CD4-positive, alpha-beta T cell treated with Interleukin-2 at 100 ng/mL for 4 hours (primary cell): ENCODE results near the gene WIPI1.
"Not testable (repeated sequence)": the region's sequence is repeated elsewhere in the genome, so short reads cannot be mapped to it uniquely, and the experiment has no call there.

Experiments
- DNase-seq: peaks from one replicate; pipeline ENCODE4 v3.0.0-alpha.2; 2020; ENCODE audit warnings: low spot score

WIPI1 gene

DNA sequence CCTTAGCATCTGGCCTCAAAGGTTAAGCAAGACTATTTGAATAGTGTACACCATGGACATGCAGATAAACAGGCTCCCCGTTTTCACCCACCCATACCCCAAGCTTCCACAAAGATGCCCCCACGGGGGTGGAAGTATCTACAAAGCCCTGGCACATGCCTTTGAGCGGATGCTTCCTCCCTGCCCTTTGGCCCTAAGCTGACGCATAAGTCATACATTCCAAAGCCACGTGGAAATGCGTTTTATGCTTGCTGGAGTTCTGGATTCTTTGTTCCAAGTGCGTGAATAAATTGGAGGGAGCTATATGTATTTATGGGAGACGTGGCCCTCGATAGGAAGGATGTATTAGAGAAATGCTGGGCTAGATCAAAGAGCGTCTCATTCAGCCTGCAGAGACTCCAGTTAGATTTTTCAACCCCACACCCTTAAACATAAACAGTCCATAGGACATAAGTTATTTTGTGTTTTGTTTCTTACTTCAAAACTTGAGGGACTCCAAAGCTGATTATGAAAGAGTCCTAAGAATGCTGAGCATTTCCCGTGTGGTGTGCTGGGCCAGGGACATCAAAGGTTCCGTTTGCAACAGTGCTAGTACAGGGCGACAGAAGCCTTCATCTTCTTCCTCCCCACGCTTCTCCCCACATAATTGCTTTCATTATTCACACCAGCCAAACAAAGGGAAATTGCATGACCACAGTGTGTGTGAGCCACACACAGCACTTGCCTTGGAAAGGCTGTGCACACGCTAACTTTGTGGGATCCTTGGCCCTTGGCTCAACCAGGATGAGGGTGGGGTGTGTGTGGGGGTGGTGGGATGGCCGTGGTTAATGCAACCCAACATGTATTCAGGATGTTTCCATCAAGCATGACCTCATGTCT lies 73.6 kb downstream of the WIPI1 start:
- peak; percentile 27 for DNase-seq

DNA sequence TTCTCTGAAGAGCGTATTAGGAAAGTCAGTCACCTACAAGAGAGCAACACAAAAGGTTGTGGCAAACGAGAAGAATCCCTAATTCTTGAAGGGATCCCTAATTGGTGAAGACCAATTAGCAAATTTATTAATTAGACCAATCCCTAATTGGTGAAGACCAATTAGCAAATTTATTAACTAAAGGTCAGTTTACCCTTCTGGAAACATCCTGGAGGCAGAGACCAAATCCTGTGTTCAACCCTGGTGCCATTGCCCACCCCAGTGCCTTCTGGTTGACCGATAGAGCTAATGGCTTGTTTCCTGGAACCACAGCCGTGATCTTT lies 74.2 kb downstream of the WIPI1 start:
- no peak for DNase-seq

DNA sequence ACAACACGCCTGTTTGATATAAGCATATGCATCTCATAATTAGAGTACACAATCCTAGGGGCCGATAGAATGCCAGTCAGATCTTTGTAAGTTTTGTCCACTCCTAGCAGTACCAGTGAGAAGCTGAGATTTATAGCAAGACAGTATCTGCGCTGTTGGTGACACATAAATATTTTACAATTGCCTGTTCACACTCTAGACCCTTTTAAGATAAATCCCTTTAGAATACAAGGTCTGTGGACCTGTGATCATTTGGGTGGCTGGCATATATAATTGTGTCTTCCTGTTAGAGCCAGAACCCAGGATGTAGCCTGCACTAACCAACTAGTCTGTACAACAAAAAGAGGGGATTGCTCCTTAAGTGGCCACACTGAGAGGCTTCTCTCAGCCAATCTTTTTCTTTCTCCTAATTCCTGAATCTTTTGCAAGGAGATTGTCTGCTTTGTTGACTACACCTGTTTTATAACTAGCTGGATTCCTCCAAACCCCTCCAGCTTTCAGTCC lies 74.7 kb downstream of the WIPI1 start:
- no peak for DNase-seq

DNA sequence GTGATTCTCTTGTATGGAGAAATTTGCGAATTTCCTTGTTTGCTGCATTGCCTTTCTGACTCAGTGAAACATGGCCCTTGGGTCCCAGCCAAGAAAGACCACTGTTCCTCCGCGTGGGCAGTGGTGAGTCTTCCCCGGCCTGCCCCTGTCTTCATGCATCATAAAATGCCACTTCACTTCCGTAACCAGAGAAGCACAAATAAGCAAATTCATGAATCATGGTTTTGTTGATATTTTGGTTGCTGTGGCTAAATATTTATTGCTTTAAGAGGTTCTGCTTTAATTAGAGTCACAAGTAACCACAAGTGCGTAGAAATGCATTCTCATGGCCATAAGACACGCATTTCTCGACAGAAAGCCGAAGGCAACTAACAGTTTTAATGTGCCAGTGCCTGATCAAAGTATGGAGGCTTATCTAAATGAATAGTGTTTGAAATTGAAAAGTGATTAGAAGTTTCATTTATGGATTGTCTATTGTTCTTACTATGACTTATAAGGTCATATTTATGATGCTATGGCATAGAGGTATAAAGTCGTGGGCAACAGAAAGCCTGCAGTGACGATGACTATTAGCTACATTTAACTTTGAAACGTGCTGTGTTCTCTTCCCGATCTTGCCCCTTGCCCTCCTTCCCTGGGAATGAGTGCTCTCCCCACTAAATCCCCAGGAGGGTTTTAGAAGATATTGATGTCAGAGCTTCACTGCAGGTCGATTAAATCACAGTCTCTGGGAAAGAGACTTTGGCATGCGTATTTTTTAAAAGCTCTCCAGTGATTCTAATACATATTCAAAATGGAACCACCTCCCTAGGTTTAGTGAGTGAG lies 76.0 kb downstream of the WIPI1 start:
- DNase-seq, result no peak

DNA sequence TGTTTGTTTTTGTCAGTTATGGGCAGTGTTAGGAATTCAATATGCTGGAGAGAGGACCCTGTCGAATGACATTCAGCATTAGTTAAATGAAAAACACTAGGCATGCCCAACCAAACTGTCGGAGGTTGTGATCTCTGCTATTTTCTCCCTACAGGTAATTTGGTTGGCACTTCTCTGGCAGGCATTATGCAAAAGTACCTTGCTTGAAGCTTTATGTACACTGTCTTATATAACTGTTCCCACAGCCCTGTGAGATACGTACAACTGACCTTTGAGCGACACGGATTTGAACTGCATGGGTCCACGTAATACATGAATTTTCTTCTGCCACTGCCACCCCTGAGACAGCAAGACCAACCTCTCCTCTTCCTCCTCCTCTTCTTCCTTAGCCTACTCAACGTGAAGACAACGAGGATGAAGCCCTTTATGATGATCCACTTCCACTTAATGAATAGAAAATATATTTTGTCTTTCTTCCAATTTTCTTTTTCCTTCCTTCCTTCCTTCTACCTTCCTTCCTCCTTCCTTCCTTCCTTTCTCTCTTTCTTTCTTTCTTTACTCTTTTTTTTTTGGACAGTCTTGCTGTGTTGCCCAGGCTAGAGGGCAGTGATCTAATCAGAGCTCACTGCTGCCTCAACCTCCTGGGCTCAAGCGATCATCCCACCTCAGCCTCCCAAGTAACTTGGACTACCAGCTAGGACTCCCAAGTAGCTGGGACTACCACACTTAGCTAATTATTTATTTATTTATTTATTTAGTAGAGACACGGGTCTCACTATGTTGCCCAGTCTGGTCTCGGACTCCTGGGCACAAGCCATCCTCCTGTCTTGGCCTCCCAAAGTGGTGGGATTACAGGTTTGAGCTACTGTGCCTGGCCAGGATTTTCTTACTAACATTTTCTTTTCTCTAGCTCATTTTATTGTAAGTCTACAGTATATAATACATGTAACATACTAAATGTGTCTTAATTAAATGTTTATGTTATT lies 77.3 kb downstream of the WIPI1 start:
- DNase-seq, result no peak

DNA sequence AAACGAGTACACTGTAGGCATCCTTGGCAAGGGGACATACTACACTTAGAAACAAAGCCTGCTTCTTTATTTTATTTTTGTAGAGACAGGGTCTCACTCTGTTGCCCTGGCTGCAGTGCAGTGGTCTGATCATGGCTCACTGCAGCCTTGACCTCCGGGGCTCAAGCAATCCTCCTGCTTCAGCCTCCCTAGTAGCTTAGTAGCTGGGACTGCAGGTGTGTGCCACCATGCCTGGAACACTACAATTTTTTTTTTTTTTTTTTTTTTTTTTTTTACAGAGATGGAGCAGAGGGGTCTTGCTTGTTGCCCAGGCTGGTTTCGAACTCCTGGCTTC lies 78.2 kb downstream of the WIPI1 start:
- DNase-seq, result no peak

DNA sequence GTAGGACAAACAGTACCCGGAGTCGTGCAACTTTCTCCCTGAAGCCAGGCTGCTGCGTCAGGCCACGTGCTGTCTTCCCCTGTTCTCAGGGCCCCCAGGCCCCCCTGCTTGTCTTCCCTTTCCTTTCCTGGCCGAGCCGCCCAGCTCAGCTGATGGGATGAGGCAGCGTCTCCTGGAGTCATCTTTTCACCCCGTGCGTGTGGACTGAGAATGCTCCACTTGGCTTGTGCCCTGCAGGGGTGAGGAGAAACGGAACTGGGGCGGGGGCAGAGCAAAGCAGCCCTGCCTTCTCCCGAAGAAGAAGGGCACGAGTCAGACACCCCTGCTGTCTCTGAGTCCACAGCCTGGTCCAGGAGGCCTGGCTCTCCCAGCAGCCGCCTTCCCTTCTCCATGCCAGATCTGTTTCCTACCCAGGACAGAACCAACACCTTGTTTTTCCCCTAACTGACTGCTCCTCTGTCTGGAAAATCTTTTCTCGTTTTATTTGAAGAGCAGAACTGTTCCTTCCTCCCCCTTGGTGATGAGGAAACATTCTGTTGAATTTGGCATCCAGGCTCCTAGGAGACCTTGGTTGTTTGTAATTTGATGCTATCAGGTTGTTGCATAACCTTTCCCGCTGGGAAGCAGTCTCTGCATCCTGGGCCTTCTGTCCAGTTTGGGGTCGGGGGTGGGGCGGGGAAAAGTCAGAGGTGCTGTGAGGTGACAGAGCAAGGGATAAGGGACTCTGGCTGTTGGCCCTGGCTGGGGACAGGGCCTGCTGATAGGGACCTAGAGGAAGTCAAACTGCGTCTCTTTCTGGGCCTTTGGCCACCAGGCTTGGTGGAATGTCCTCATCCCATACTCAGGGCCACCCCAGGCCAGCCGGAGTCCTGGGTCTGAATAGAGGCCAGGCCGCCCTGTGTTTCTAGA lies 78.8 kb downstream of the WIPI1 start:
- DNase-seq, result no peak

DNA sequence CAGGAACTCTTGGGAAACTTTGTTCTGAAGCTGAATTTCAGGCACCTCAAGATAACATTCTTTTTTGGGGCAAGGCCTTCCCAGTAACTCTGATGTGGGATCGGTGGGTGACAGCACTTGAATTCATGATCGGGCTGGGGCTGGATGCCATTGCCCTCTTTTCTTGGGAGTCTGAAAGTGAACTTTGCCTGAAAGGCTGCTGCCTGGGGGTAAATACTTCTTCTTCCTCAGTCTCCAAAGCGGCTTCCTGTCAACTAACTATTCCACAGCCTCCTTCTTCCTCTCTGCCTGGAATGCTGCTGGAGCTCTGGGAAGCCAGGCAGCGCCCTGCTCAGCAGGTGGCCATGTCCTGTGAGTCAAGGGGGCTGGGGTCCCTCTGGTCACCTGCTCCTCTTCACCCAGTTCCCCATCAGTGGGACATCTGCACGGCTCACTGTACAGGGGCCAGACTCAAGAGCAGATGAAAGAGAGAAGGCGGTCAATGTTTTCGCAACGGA lies 79.5 kb downstream of the WIPI1 start:
- no peak for DNase-seq

DNA sequence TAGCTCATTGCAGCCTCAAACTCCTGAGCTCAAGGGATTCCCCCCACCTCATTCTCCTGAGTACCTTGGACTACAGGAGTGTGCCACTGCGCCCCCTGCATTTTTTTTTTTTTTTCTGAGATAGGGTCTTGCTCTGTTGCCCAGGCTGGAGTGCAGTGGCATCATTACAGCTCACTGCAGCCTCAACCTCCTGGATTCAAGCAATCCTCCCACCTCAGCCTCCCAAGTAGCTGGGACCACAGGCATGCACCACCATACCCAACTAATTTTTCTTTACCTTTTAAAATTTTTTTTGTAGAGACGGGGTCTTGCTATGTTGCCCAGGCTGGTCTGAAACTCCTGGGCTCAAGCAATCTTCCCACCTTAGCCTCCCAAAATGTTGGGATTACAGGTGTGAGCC lies 81.1 kb downstream of the WIPI1 start:
- not testable (repeated sequence) for DNase-seq

DNA sequence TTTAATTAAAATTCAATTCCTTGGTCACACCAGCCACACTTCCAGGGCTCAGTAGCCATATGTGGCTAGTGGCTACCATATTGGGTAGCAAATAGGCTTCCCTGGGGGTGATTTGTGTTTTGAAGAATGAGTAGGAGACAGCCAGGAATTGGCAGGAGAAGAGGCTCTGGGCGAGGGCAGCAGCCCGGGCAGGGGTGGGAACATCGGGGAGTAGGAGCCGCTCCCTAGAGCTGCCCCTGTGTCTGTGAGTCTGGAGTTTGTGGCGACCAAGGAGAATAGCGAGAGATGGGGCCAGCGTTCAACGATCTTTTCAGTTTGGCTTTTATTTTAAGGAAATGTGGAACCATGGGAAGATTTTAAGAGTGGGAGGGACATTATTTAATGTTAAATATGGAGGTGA lies 81.7 kb downstream of the WIPI1 start:
- DNase-seq, result no peak
